ENCODE results near the gene ADPRHL1.
"Not testable (repeated sequence)": the region's sequence is repeated elsewhere in the genome, so short reads cannot be mapped to it uniquely, and the experiment has no call there.

The ADPRHL1 gene

GRCh38 chr13:113454936-113455335, 1.6 kb upstream of the ADPRHL1 start:
- DNase-seq = no peak

GRCh38 chr13:113452466-113452865, 822 bp downstream of the ADPRHL1 start:
- DNase-seq = no peak

- DNase-seq = no peak
Measured at GRCh38 chr13:113451951-113452421, 1.3 kb downstream of the ADPRHL1 start.

- not testable (repeated sequence) for DNase-seq
Measured at GRCh38 chr13:113450861-113451620, 2.2 kb downstream of the ADPRHL1 start.

- not testable (repeated sequence) for DNase-seq
Measured at GRCh38 chr13:113450348-113450744, 2.9 kb downstream of the ADPRHL1 start.

- DNase-seq = no peak
Measured at GRCh38 chr13:113449693-113450347, 3.5 kb downstream of the ADPRHL1 start.

- peak; percentile 97 for DNase-seq
Measured at GRCh38 chr13:113448885-113449692, 4.2 kb downstream of the ADPRHL1 start.

- no peak for DNase-seq
Measured at GRCh38 chr13:113448545-113448884, 4.8 kb downstream of the ADPRHL1 start.

- no peak for DNase-seq
Measured at GRCh38 chr13:113447596-113447995, 5.7 kb downstream of the ADPRHL1 start.

GRCh38 chr13:113446488-113446854, 6.8 kb downstream of the ADPRHL1 start:
- DNase-seq = no peak

- DNase-seq = no peak
Measured at GRCh38 chr13:113445791-113446487, 7.3 kb downstream of the ADPRHL1 start.

GRCh38 chr13:113443991-113444390, 9.3 kb downstream of the ADPRHL1 start:
- DNase-seq = no peak

GRCh38 chr13:113442985-113443362, 10.3 kb downstream of the ADPRHL1 start:
- DNase-seq = no peak

- DNase-seq = no peak
Measured at GRCh38 chr13:113442354-113442984, 10.8 kb downstream of the ADPRHL1 start.

- no peak for DNase-seq
Measured at GRCh38 chr13:113441661-113442060, 11.6 kb downstream of the ADPRHL1 start.

- no peak for DNase-seq
Measured at GRCh38 chr13:113437408-113438010, 15.8 kb downstream of the ADPRHL1 start.

GRCh38 chr13:113436866-113437265, 16.4 kb downstream of the ADPRHL1 start:
- DNase-seq = not testable (repeated sequence)

GRCh38 chr13:113435907-113436306, 17.4 kb downstream of the ADPRHL1 start:
- DNase-seq = not testable (repeated sequence)

- no peak for DNase-seq
Measured at GRCh38 chr13:113433391-113433916, 19.8 kb downstream of the ADPRHL1 start.

- DNase-seq = no peak
Measured at GRCh38 chr13:113432506-113433270, 20.6 kb downstream of the ADPRHL1 start.

- DNase-seq = no peak
Measured at GRCh38 chr13:113431171-113431570, 22.1 kb downstream of the ADPRHL1 start.

Measured in NCI-H1694 (cell line).